ENCODE data around the gene CAMKK1. TPM values are rescaled to one million over a fixed set of nuclear protein-coding genes. Genes with fewer than 3 reads are reported as not detected.

Gene CAMKK1
- total RNA-seq, 1 experiment from 2014 or later, result 10.1 TPM

DNA sequence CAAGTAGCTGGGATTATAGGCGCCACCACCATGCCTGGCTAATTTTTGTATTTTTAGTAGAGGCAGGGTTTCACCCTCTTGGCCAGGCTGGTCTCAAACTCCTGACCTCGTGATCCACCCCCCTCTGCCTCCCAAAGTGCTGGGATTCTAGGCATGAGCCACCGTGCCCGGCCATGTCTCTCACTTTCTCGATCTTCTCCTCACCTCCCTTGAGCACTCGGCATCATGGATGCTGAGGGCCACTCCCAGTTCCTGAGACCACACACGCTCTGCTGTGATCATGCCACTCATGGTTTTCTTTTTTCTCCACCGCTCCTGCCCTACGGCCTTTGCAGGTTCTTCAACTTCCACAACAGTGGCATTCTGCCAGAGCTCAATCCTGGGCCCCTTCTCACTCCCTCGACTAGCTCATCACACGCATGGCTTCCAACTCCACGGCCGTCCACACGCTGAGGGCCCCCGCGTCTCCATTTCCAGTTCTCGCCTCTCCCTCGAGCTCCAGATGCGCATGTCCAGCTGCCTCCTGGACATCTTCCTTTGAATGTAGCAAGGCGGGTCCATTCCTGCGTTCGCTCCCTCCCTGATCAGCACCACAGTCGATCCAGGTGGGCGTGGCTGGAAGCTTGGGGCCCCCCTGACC is 41.3 kb downstream of the CAMKK1 start:
- Histone ChIP-seq H3F3A (ENCODE audit: low read length, unreplicated experiment) (no peaks in the 10 kb centered on the region), H3K4me2 (ENCODE audit: low read length) (no peak overlapping the region), H2AFZ (ENCODE audit: low read length) (no peak overlapping the region), H3K4me3 (ENCODE audit: low read length) (no peak overlapping the region), H3K9me3 (ENCODE audit: low read length) (no peaks in the 10 kb centered on the region), H4K20me1 (ENCODE audit: low read length) (no peaks in the 10 kb centered on the region), H3K9ac (ENCODE audit: low read length) (no peak overlapping the region), H3K27me3 (ENCODE audit: low read length) (no peaks in the 10 kb centered on the region), H3K36me3 (ENCODE audit: low read depth, low read length) (no peaks in the 10 kb centered on the region), H3K9me2 (replicated peaks; ENCODE audit: low read length) (no peaks in the 10 kb centered on the region), H3K79me2 (ENCODE audit: low read length) (no peaks in the 10 kb centered on the region), H3K4me1 (ENCODE audit: insufficient read depth, low read length) (no peaks in the 10 kb centered on the region), H3K27ac (ENCODE audit: low read length) (no peak overlapping the region)
- DNase-seq (no peak), ATAC-seq (no peak)
- intact Hi-C loops (cut with micrococcal nuclease), result no loop called here
- BruUV-seq (replicated peaks), result no TSS peak
- TF ChIP-seq EZH2 (IDR thresholded peaks at IDR 0.05; ENCODE audit: low read length, unreplicated experiment) (no peak), EZH2phosphoT487 (IDR thresholded peaks at IDR 0.05; ENCODE audit: borderline replicate concordance, low read length) (no peak)
- TF ChIP-seq, protein P1, sequence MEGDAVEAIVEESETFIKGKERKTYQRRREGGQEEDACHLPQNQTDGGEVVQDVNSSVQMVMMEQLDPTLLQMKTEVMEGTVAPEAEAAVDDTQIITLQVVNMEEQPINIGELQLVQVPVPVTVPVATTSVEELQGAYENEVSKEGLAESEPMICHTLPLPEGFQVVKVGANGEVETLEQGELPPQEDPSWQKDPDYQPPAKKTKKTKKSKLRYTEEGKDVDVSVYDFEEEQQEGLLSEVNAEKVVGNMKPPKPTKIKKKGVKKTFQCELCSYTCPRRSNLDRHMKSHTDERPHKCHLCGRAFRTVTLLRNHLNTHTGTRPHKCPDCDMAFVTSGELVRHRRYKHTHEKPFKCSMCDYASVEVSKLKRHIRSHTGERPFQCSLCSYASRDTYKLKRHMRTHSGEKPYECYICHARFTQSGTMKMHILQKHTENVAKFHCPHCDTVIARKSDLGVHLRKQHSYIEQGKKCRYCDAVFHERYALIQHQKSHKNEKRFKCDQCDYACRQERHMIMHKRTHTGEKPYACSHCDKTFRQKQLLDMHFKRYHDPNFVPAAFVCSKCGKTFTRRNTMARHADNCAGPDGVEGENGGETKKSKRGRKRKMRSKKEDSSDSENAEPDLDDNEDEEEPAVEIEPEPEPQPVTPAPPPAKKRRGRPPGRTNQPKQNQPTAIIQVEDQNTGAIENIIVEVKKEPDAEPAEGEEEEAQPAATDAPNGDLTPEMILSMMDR (conservative IDR thresholded peaks at IDR 0.05; ENCODE audit: low read depth, low read length), result no peak
- ChIA-PET POLR2A (ENCODE audit: unreplicated experiment) (no interaction called here), CTCF (no interaction called here)

DNA sequence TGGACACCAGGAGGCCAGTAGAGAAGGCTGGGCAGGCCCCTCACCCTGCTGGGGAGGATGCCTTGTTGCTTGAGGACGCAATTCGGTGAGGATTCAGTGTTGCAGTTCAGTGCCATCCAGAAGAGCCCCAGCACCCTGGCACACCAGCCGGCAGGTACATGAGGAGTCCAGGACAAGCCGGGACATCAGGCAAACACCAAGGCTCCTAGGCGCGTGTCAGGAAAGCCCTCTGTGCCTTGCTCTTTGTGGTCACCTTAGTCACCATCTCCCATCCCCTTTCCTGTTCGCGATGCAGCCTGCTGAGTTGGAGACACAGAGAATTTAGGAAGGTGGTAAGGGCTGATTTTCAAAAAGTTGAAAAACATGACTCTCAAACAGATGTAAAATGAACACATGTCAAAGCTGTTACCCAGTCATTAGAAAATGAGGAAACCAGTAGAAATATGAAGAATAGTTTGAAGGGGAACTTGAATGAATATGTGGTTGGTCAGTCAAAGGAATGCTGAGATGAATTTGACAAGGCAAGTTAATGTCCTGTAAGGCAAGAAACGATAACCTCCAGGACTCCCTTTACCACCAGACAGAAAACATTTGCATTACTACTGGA is 44.5 kb downstream of the CAMKK1 start:
- CTCF ChIA-PET, result no interaction called here
- no peaks in the 10 kb centered on the region for H3K9me2 ChIP-seq (replicated peaks; ENCODE audit: low read length)
- H3K9me3 ChIP-seq (ENCODE audit: low read length), result no peaks in the 10 kb centered on the region
- no peak overlapping the region for H3K27ac ChIP-seq (ENCODE audit: low read length)
- no peaks in the 10 kb centered on the region for H3F3A ChIP-seq (ENCODE audit: low read length, unreplicated experiment)
- no peak overlapping the region for H3K4me3 ChIP-seq (ENCODE audit: low read length)
- POLR2A ChIA-PET (ENCODE audit: unreplicated experiment), result no interaction called here
- no peak for DNase-seq
- no peak for TF ChIP-seq EZH2phosphoT487 (IDR thresholded peaks at IDR 0.05; ENCODE audit: borderline replicate concordance, low read length)
- TF ChIP-seq, protein P1 (conservative IDR thresholded peaks at IDR 0.05; ENCODE audit: low read depth, low read length), result no peak
- TF ChIP-seq EZH2 (IDR thresholded peaks at IDR 0.05; ENCODE audit: low read length, unreplicated experiment), result no peak
- H3K9ac ChIP-seq (ENCODE audit: low read length), result no peak overlapping the region
- H4K20me1 ChIP-seq (ENCODE audit: low read length), result 0 out of 2 replicates have a peak, but pooled peaks cover 4% of the 10 kb centered on the region
- peaks cover 27% of the 10 kb centered on the region for H3K79me2 ChIP-seq (ENCODE audit: low read length)
- no peaks in the 10 kb centered on the region for H3K4me1 ChIP-seq (ENCODE audit: insufficient read depth, low read length)
- BruUV-seq (replicated peaks), result no TSS peak
- H3K4me2 ChIP-seq (ENCODE audit: low read length), result no peak overlapping the region
- intact Hi-C loops (cut with micrococcal nuclease), result no loop called here
- no peaks in the 10 kb centered on the region; the same call in 1 of the 2 replicates for H3K36me3 ChIP-seq (ENCODE audit: low read depth, low read length)
- ATAC-seq, result no peak
- H3K27me3 ChIP-seq (ENCODE audit: low read length), result no peaks in the 10 kb centered on the region
- no peak overlapping the region for H2AFZ ChIP-seq (ENCODE audit: low read length)

DNA sequence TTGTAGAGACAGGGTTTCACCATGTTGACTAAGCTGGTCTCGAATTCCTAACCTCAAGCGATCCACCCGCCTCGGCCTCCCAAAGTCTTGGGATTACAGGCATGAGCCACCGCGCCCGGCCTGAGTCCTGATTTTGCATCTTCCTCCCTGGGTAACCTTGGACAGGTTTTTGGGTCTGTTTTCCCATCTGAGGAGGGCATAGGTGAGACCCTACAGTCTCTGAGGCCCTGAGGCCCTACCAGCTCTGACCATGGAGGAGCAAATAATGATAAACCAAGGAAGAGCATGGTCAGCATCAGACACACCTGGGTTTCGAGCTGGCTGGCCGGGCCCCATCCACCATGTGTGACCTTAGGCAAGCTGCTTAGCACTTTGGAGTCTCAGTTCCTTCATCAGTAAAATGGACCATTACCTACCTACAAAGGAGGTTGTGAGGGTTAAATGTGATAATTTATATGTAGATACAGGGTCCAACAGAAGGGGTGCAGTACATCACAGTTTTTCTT is 45.6 kb downstream of the CAMKK1 start:
- Histone ChIP-seq H3K9me3 (ENCODE audit: low read length) (no peaks in the 10 kb centered on the region), H2AFZ (ENCODE audit: low read length) (no peak overlapping the region), H3K4me3 (ENCODE audit: low read length) (no peak overlapping the region), H3K27me3 (ENCODE audit: low read length) (no peaks in the 10 kb centered on the region), H3K27ac (ENCODE audit: low read length) (no peak overlapping the region), H3K9ac (ENCODE audit: low read length) (no peak overlapping the region), H3K4me1 (ENCODE audit: insufficient read depth, low read length) (no peaks in the 10 kb centered on the region), H3K9me2 (replicated peaks; ENCODE audit: low read length) (no peaks in the 10 kb centered on the region), H3K79me2 (ENCODE audit: low read length) (peaks cover 29% of the 10 kb centered on the region), H4K20me1 (ENCODE audit: low read length) (0 out of 2 replicates have a peak, but pooled peaks cover 4% of the 10 kb centered on the region), H3K4me2 (ENCODE audit: low read length) (no peak overlapping the region), H3K36me3 (ENCODE audit: low read depth, low read length) (no peaks in the 10 kb centered on the region; the same call in 1 of the 2 replicates), H3F3A (ENCODE audit: low read length, unreplicated experiment) (no peaks in the 10 kb centered on the region)
- DNase-seq (no peak), ATAC-seq (no peak)
- CTCF ChIA-PET, result no interaction called here
- BruUV-seq (replicated peaks), result no TSS peak
- intact Hi-C loops (cut with micrococcal nuclease), result no loop called here
- TF ChIP-seq, protein P1 (conservative IDR thresholded peaks at IDR 0.05; ENCODE audit: low read depth, low read length), result no peak
- no peak for TF ChIP-seq EZH2 (IDR thresholded peaks at IDR 0.05; ENCODE audit: low read length, unreplicated experiment)
- TF ChIP-seq EZH2phosphoT487 (IDR thresholded peaks at IDR 0.05; ENCODE audit: borderline replicate concordance, low read length), result no peak
- POLR2A ChIA-PET (ENCODE audit: unreplicated experiment), result no interaction called here

Measured in PC-3 (cell line).